Measurements from ENCODE around the gene GALNT18.

The GALNT18 gene

DNA sequence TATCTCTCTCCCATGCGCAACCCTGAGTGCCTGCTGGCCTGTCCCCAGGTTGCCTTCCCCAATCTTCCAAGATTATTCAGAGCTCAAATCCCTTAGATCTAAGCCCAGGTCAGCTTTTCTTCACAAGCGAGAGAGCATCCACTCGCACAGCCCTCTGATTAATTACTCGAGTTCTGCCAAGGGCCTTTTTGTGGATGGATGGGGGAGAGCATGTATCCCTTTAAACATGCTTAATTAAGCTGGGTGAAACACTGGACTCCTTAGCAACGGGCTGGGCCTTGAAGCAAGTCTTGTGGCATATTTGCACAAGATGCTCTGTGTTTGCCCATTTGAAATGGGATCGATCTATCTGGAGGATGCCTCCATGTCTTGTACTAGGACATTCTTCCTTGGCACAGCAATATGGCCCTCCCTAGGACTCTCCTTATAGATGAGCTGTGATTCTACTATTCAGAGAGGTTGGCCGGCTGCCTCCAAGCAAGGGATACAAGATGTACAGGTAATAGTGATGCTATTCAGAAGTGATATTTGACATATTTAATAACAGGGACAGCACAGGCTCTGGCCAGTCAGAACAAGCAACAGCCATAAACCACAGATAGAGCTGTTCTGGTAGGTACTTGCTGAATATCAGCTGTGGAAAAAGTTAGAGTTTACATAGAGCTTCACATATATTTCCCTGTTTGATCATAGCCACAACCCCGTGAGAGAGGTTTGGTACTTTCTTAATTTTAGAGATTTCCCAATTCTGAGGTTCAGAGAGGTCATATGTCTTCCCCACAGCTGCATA lies 394.3 kb downstream of the GALNT18 start:
- no peak for FAIRE-seq

Data from endometrium (tissue), 2 donors.